Heart left ventricle (tissue), 16 donors: ENCODE results near the gene SCUBE2. TPM values are rescaled to one million over a fixed set of nuclear protein-coding genes. Genes with fewer than 3 reads are reported as not detected.
A peak's percentile ranks its signal among the peaks of the same experiment; 100 is the strongest.

Experiments
- ATAC-seq, 4 donors: fragments of 200-7000 bp; cut with Tn5 transposase; one replicate each; pipeline ENCODE4 v1.9.1; 2020 to 2022; ENCODE audit warnings: moderate library complexity in 4 of 4, mild to moderate bottlenecking in 3 of 4, moderate number of reproducible peaks in 1 of 4
- DNase-seq, 5 donors: peaks; one replicate each; pipeline ENCODE4 v3.0.0-alpha.2; 2020
- H3K27ac ChIP-seq, 12 donors: fragments of 200-600 bp; sonication (generic) in 4 of 12; one replicate each; pipeline versions ENCODE4 v1.5.0 to v1.8.0; 2016 to 2022; ENCODE audit warnings: mild to moderate bottlenecking in 2 of 12
- H3K27me3 ChIP-seq, 9 donors: fragments of 200-600 bp; sonication (generic) in 2 of 9; one replicate each; pipeline versions ENCODE4 v1.5.1 to v1.8.0; 2016 to 2022; ENCODE audit warnings: mild to moderate bottlenecking in 3 of 9
- H3K36me3 ChIP-seq, 9 donors: fragments of 200-600 bp; sonication (generic) in 2 of 9; one replicate each; pipeline versions ENCODE4 v1.5.0 to v1.8.0; 2018 to 2022; ENCODE audit warnings: mild to moderate bottlenecking in 2 of 9
- H3K4me1 ChIP-seq, 12 donors: fragments of 200-600 bp; sonication (generic) in 4 of 12; one replicate each; pipeline versions ENCODE4 v1.5.0 to v1.8.0; 2016 to 2022; ENCODE audit warnings: mild to moderate bottlenecking in 3 of 12
- H3K4me3 ChIP-seq, 12 donors: fragments of 200-600 bp; sonication (generic) in 4 of 12; one replicate each; pipeline versions ENCODE4 v1.5.0 to v1.8.0; 2017 to 2022; ENCODE audit warnings: mild to moderate bottlenecking in 9 of 12, moderate library complexity in 4 of 12
- H3K9me3 ChIP-seq, 12 donors: fragments of 200-600 bp; sonication (generic) in 4 of 12; one replicate each; pipeline versions ENCODE4 v1.5.0 to v1.8.0; 2016 to 2022; ENCODE audit warnings: mild to moderate bottlenecking in 1 of 12
- POLR2A ChIP-seq, 2 donors: fragments of 450-650 bp; IDR thresholded peaks; one replicate each; pipeline ENCODE4 v1.6.1; 2017; ENCODE audit warnings: antibody characterized with exemption in 2 of 2, mild to moderate bottlenecking in 2 of 2, moderate library complexity in 2 of 2
- WGBS, 4 donors: extraction: QIAGEN DNeasy Blood & Tissue Kit in 2 of 4; methylation state at CpG; one replicate each; pipeline versions ENCODE4 v1.1.5 to v1.1.7; 2013 to 2018; 5-methylcytosine and 5-hydroxymethylcytosine counted together
- intact Hi-C, 10 donors: fragments of 100-400 bp; cut with DNase I; formaldehyde crosslinking; loops; one replicate each; pipeline versions ENCODE4 v1.11.1 to v1.14.2; 2022
- polyA plus RNA-seq, 2 donors: library from polyadenylated mRNA; stranded (reverse); fragments of 200-250 nt; gene quantifications; one replicate each; pipeline ENCODE4 v1.2.3, GENCODE V29; 2013
- total RNA-seq, 9 donors: library from RNA; depleted of rRNA in 2 of 9; stranded (reverse); fragments of >200 nt in 2 of 9; fragmentation: NEBNext Ultra II Directional in 3 of 9; extraction: Animal tissue kit (Norgen Biotek cat#: 25700) in 3 of 9; gene quantifications; one replicate each; pipeline versions ENCODE4 v1.1.0 to v1.2.4, GENCODE V29; 2016 to 2023
- TF ChIP-seq, protein P1 (sequence below), 12 donors: fragments of 200-600 bp; sonication (generic) in 4 of 12; IDR thresholded peaks; one replicate each; pipeline versions ENCODE4 v1.5.0 to v1.8.0; 2018 to 2022; ENCODE audit warnings: antibody characterized with exemption in 12 of 12, mild to moderate bottlenecking in 5 of 12
- donor health status: ischemic (EF 13 %, LVEDD 7.1; RV severe dilation, severe dysfunction).
- donor health status: healthy with polysubstance abuse.
- donor health status: DM: no; HTN: yes; CAD: no.
- donor health status: DM: no; HTN: no; CAD: no.
- donor health status: ischemic (EF 25% LVEDD 6.9; RV normal size, moderate dysfunction).
- donor health status: ischemic (EF 25% LVEDD 5.7; RV mildly dilated, moderate dysfunction).
- donor health status: healthy.
- donor health status: DM: yes; HTN: yes; CAD: no.
- donor health status: ischemic (EF 35%, LVEDD 5.7; RV mildly dilated, moderate dysfunction).
- donor health status: nonischemic (EF 11% LVEDD 7.7; RV severe dilation, severe dysfunction).
- donor health status: DM: yes; HTN: yes; CAD: no.
- donor health status: PGD.
- donor health status: ischemic (EF 29% LVEDD 5.4; RV normal size, mild dysfunction).
- donor health status: nonischemic (EF 23%, LVEDD 6.1; RV moderate dilation, normal function).

Gene SCUBE2
- total and polyA plus RNA-seq, 11 donors, result 0.08 to 4.3 (median 0.83) TPM

GRCh38 chr11:9056467-9056866 lies 34.9 kb downstream of the SCUBE2 start:
- intact Hi-C loops, result no loop called here
- Histone ChIP-seq H3K27me3 (no peaks in the 10 kb centered on the region), H3K36me3 (peaks cover 0 to 5% (median 0%) of the 10 kb centered on the region in 9 donors), H3K4me1 (peaks cover 0 to 12% (median 0%) of the 10 kb centered on the region in 12 donors), H3K4me3 (no peak overlapping the region), H3K27ac (peak overlapping the region in 4 of 12 donors; percentile 19 to 59 (median 22)), H3K9me3 (no peaks in the 10 kb centered on the region)
- ATAC-seq, result peak in 1 of 4 donors; percentile 54
- 82 to 92% (median 86%) methylated on average over 6 of the region's 6 CpGs for WGBS, 4 donors
- DNase-seq, result no peak
- TF ChIP-seq, protein P1, sequence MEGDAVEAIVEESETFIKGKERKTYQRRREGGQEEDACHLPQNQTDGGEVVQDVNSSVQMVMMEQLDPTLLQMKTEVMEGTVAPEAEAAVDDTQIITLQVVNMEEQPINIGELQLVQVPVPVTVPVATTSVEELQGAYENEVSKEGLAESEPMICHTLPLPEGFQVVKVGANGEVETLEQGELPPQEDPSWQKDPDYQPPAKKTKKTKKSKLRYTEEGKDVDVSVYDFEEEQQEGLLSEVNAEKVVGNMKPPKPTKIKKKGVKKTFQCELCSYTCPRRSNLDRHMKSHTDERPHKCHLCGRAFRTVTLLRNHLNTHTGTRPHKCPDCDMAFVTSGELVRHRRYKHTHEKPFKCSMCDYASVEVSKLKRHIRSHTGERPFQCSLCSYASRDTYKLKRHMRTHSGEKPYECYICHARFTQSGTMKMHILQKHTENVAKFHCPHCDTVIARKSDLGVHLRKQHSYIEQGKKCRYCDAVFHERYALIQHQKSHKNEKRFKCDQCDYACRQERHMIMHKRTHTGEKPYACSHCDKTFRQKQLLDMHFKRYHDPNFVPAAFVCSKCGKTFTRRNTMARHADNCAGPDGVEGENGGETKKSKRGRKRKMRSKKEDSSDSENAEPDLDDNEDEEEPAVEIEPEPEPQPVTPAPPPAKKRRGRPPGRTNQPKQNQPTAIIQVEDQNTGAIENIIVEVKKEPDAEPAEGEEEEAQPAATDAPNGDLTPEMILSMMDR (IDR thresholded peaks at IDR 0.05), result no peak
- TF ChIP-seq POLR2A (IDR thresholded peaks at IDR 0.05), result no peak

- Histone ChIP-seq H3K36me3 (no peaks in the 10 kb centered on the region), H3K27ac (no peak overlapping the region), H3K9me3 (no peaks in the 10 kb centered on the region), H3K4me1 (peaks cover 0 to 15% (median 1%) of the 10 kb centered on the region in 12 donors), H3K27me3 (no peaks in the 10 kb centered on the region), H3K4me3 (no peak overlapping the region)
- no peak for DNase-seq
- intact Hi-C loops, result no loop called here
- peak in 1 of 4 donors; percentile 43 for ATAC-seq
- no peak for TF ChIP-seq POLR2A (IDR thresholded peaks at IDR 0.05)
- WGBS, 4 donors, result 61 to 77% (median 65%) methylated on average over 7 of the region's 7 CpGs
Measured at GRCh38 chr11:9053316-9054035, 37.9 kb downstream of the SCUBE2 start.

- H3K36me3 ChIP-seq, result no peaks in the 10 kb centered on the region
- H3K27me3 ChIP-seq, result no peaks in the 10 kb centered on the region
- TF ChIP-seq POLR2A (IDR thresholded peaks at IDR 0.05), result no peak
- TF ChIP-seq, protein P1 (IDR thresholded peaks at IDR 0.05), result no peak
- intact Hi-C loops, result no loop called here
- H3K4me3 ChIP-seq, result no peak overlapping the region
- H3K4me1 ChIP-seq, result peaks cover 0 to 21% (median 4%) of the 10 kb centered on the region in 12 donors
- ATAC-seq (no peak), DNase-seq (no peak)
- 88 to 98% (median 90%) methylated on average over 3 of the region's 3 CpGs for WGBS, 4 donors
- H3K9me3 ChIP-seq, result no peaks in the 10 kb centered on the region
- no peak overlapping the region for H3K27ac ChIP-seq
Measured at GRCh38 chr11:9052316-9052715, 39.1 kb downstream of the SCUBE2 start.

DNA sequence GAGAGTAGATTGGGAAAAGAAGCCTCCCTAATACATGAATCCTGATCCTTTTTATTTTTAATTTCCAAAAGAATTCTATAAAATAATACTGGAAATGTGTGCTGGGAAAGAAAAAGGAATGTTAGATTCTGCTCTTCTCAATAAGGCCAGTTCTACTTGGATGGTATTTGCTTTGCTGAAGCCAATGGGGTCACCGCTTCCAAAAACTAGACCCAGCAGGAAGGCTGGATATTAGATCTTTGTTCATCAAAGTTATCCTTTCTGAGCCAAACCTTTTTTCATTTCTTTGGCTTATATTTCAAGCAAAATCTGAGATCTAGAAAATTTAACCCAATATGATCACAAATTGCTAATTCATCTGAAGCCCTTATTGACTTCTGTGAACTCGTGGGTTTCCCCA lies 41.4 kb downstream of the SCUBE2 start:
- H3K36me3 ChIP-seq, result no peaks in the 10 kb centered on the region
- ATAC-seq, result no peak
- TF ChIP-seq, protein P1 (IDR thresholded peaks at IDR 0.05), result no peak
- TF ChIP-seq POLR2A (IDR thresholded peaks at IDR 0.05), result no peak
- peaks cover 0 to 18% (median 5%) of the 10 kb centered on the region in 12 donors for H3K4me1 ChIP-seq
- H3K27ac ChIP-seq, result no peak overlapping the region
- intact Hi-C loops, result no loop called here
- WGBS, 4 donors, result 93 to 96% (median 96%) methylated on average over 2 of the region's 2 CpGs
- no peak overlapping the region for H3K4me3 ChIP-seq
- no peaks in the 10 kb centered on the region for H3K9me3 ChIP-seq
- no peaks in the 10 kb centered on the region for H3K27me3 ChIP-seq
- DNase-seq, result no peak
